ENCODE data around the gene RGS6.
A peak's percentile ranks its signal among the peaks of the same experiment; 100 is the strongest.
"Not testable (repeated sequence)": the region's sequence is repeated elsewhere in the genome, so short reads cannot be mapped to it uniquely, and the experiment has no call there.

Gene RGS6

GRCh38 chr14:71932229-71932981, at the start of gene RGS6:
Gene RGS6, plus strand, starts transcription at chr14:71932429.
- Histone ChIP-seq H3K4me3 (ENCODE audit: low read depth, low read length) (peak within 1 kb of the TSS; percentile 68), H3K27me3 (ENCODE audit: control insufficient read depth, insufficient read depth, low read length) (peaks cover 58% of the 10 kb centered on the region), H3K27ac (ENCODE audit: low read depth, low read length) (no peak within 1 kb of the TSS), H3K4me1 (ENCODE audit: control insufficient read depth, insufficient read depth, low read length) (peaks cover 9% of the 10 kb centered on the region; the same call in 1 of the 2 replicates), H3K9me3 (ENCODE audit: control insufficient read depth, insufficient read depth, low read depth, low read length) (no peaks in the 10 kb centered on the region; the same call in 1 of the 2 replicates), H3K9ac (ENCODE audit: low read length) (peak within 1 kb of the TSS; percentile 68), H3K36me3 (ENCODE audit: control insufficient read depth, insufficient read depth, low read length) (no peaks in the 10 kb centered on the region)

- Histone ChIP-seq H3K4me1 (ENCODE audit: control insufficient read depth, insufficient read depth, low read length) (no peaks in the 10 kb centered on the region), H3K27me3 (ENCODE audit: control insufficient read depth, insufficient read depth, low read length) (no peaks in the 10 kb centered on the region), H3K36me3 (ENCODE audit: control insufficient read depth, insufficient read depth, low read length) (no peaks in the 10 kb centered on the region; the same call in 1 of the 2 replicates), H3K9ac (ENCODE audit: low read length) (no peak overlapping the region), H3K4me3 (ENCODE audit: low read depth, low read length) (no peak overlapping the region), H3K9me3 (ENCODE audit: control insufficient read depth, insufficient read depth, low read depth, low read length) (peaks cover 30% of the 10 kb centered on the region), H3K27ac (ENCODE audit: low read depth, low read length) (no peak overlapping the region)
Observed at GRCh38 chr14:71883094-71883493, 49.1 kb upstream of the RGS6 start.

GRCh38 chr14:71885301-71885700, 46.9 kb upstream of the RGS6 start:
- Histone ChIP-seq H3K4me1 (ENCODE audit: control insufficient read depth, insufficient read depth, low read length) (no peaks in the 10 kb centered on the region), H3K27ac (ENCODE audit: low read depth, low read length) (no peak overlapping the region), H3K27me3 (ENCODE audit: control insufficient read depth, insufficient read depth, low read length) (no peaks in the 10 kb centered on the region), H3K4me3 (ENCODE audit: low read depth, low read length) (no peak overlapping the region), H3K9me3 (ENCODE audit: control insufficient read depth, insufficient read depth, low read depth, low read length) (peaks cover 27% of the 10 kb centered on the region), H3K36me3 (ENCODE audit: control insufficient read depth, insufficient read depth, low read length) (no peaks in the 10 kb centered on the region), H3K9ac (ENCODE audit: low read length) (no peak overlapping the region)

GRCh38 chr14:71887802-71888201, 44.4 kb upstream of the RGS6 start:
- H3K9ac ChIP-seq (ENCODE audit: low read length), result not testable (repeated sequence)

GRCh38 chr14:71890541-71890940, 41.7 kb upstream of the RGS6 start:
- Histone ChIP-seq H3K4me3 (ENCODE audit: low read depth, low read length) (no peak overlapping the region), H3K9me3 (ENCODE audit: control insufficient read depth, insufficient read depth, low read depth, low read length) (peaks cover 16% of the 10 kb centered on the region), H3K9ac (ENCODE audit: low read length) (no peak overlapping the region), H3K4me1 (ENCODE audit: control insufficient read depth, insufficient read depth, low read length) (peaks cover 20% of the 10 kb centered on the region), H3K27ac (ENCODE audit: low read depth, low read length) (peak overlapping the region; percentile 91; the same call in 1 of the 2 replicates), H3K27me3 (ENCODE audit: control insufficient read depth, insufficient read depth, low read length) (no peaks in the 10 kb centered on the region), H3K36me3 (ENCODE audit: control insufficient read depth, insufficient read depth, low read length) (no peaks in the 10 kb centered on the region)

More at GRCh38 chr14:71887802-71888201, 44.4 kb upstream of the RGS6 start:
- not testable (repeated sequence) for H3K27me3 ChIP-seq (ENCODE audit: control insufficient read depth, insufficient read depth, low read length); H3K27ac ChIP-seq (ENCODE audit: low read depth, low read length); H3K36me3 ChIP-seq (ENCODE audit: control insufficient read depth, insufficient read depth, low read length); H3K4me3 ChIP-seq (ENCODE audit: low read depth, low read length)
- H3K4me1 ChIP-seq (ENCODE audit: control insufficient read depth, insufficient read depth, low read length), result peaks cover 16% of the 10 kb centered on the region
- peaks cover 16% of the 10 kb centered on the region for H3K9me3 ChIP-seq (ENCODE audit: control insufficient read depth, insufficient read depth, low read depth, low read length)

GRCh38 chr14:71891185-71891584, 41.0 kb upstream of the RGS6 start:
- Histone ChIP-seq H3K36me3 (ENCODE audit: control insufficient read depth, insufficient read depth, low read length) (no peaks in the 10 kb centered on the region), H3K9ac (ENCODE audit: low read length) (no peak overlapping the region), H3K4me1 (ENCODE audit: control insufficient read depth, insufficient read depth, low read length) (peaks cover 20% of the 10 kb centered on the region), H3K9me3 (ENCODE audit: control insufficient read depth, insufficient read depth, low read depth, low read length) (peaks cover 16% of the 10 kb centered on the region), H3K27me3 (ENCODE audit: control insufficient read depth, insufficient read depth, low read length) (no peaks in the 10 kb centered on the region), H3K4me3 (ENCODE audit: low read depth, low read length) (no peak overlapping the region), H3K27ac (ENCODE audit: low read depth, low read length) (peak overlapping the region; percentile 91)

GRCh38 chr14:71891970-71892369, 40.3 kb upstream of the RGS6 start:
- peak overlapping the region; percentile 91 for H3K27ac ChIP-seq (ENCODE audit: low read depth, low read length)
- no peaks in the 10 kb centered on the region for H3K27me3 ChIP-seq (ENCODE audit: control insufficient read depth, insufficient read depth, low read length)
- H3K36me3 ChIP-seq (ENCODE audit: control insufficient read depth, insufficient read depth, low read length), result no peaks in the 10 kb centered on the region
- H3K9me3 ChIP-seq (ENCODE audit: control insufficient read depth, insufficient read depth, low read depth, low read length), result peaks cover 16% of the 10 kb centered on the region
- peak overlapping the region; percentile 14; the same call in 1 of the 2 replicates for H3K4me3 ChIP-seq (ENCODE audit: low read depth, low read length)
- peak overlapping the region; percentile 38 for H3K9ac ChIP-seq (ENCODE audit: low read length)
- H3K4me1 ChIP-seq (ENCODE audit: control insufficient read depth, insufficient read depth, low read length), result peaks cover 20% of the 10 kb centered on the region

GRCh38 chr14:71905031-71905430, 27.2 kb upstream of the RGS6 start:
- no peak overlapping the region for H3K4me3 ChIP-seq (ENCODE audit: low read depth, low read length)
- H3K9me3 ChIP-seq (ENCODE audit: control insufficient read depth, insufficient read depth, low read depth, low read length), result no peaks in the 10 kb centered on the region
- H3K4me1 ChIP-seq (ENCODE audit: control insufficient read depth, insufficient read depth, low read length), result no peaks in the 10 kb centered on the region
- H3K27ac ChIP-seq (ENCODE audit: low read depth, low read length), result no peak overlapping the region
- no peaks in the 10 kb centered on the region for H3K36me3 ChIP-seq (ENCODE audit: control insufficient read depth, insufficient read depth, low read length)
- no peak overlapping the region for H3K9ac ChIP-seq (ENCODE audit: low read length)
- H3K27me3 ChIP-seq (ENCODE audit: control insufficient read depth, insufficient read depth, low read length), result no peaks in the 10 kb centered on the region

- Histone ChIP-seq H3K9me3 (ENCODE audit: control insufficient read depth, insufficient read depth, low read depth, low read length) (no peaks in the 10 kb centered on the region), H3K27ac (ENCODE audit: low read depth, low read length) (no peak overlapping the region), H3K9ac (ENCODE audit: low read length) (no peak overlapping the region), H3K27me3 (ENCODE audit: control insufficient read depth, insufficient read depth, low read length) (no peaks in the 10 kb centered on the region), H3K36me3 (ENCODE audit: control insufficient read depth, insufficient read depth, low read length) (no peaks in the 10 kb centered on the region), H3K4me3 (ENCODE audit: low read depth, low read length) (no peak overlapping the region), H3K4me1 (ENCODE audit: control insufficient read depth, insufficient read depth, low read length) (no peaks in the 10 kb centered on the region)
Observed at GRCh38 chr14:71905860-71906259, 26.4 kb upstream of the RGS6 start.

GRCh38 chr14:71907793-71908515, 24.3 kb upstream of the RGS6 start:
- Histone ChIP-seq H3K36me3 (ENCODE audit: control insufficient read depth, insufficient read depth, low read length) (no peaks in the 10 kb centered on the region), H3K9ac (ENCODE audit: low read length) (no peak overlapping the region), H3K27ac (ENCODE audit: low read depth, low read length) (no peak overlapping the region), H3K4me3 (ENCODE audit: low read depth, low read length) (no peak overlapping the region), H3K27me3 (ENCODE audit: control insufficient read depth, insufficient read depth, low read length) (no peaks in the 10 kb centered on the region), H3K9me3 (ENCODE audit: control insufficient read depth, insufficient read depth, low read depth, low read length) (no peaks in the 10 kb centered on the region), H3K4me1 (ENCODE audit: control insufficient read depth, insufficient read depth, low read length) (no peaks in the 10 kb centered on the region)

- H3K4me1 ChIP-seq (ENCODE audit: control insufficient read depth, insufficient read depth, low read length), result no peaks in the 10 kb centered on the region
- H3K27ac ChIP-seq (ENCODE audit: low read depth, low read length), result no peak overlapping the region
- no peak overlapping the region for H3K4me3 ChIP-seq (ENCODE audit: low read depth, low read length)
- H3K27me3 ChIP-seq (ENCODE audit: control insufficient read depth, insufficient read depth, low read length), result no peaks in the 10 kb centered on the region
- no peaks in the 10 kb centered on the region for H3K9me3 ChIP-seq (ENCODE audit: control insufficient read depth, insufficient read depth, low read depth, low read length)
- H3K36me3 ChIP-seq (ENCODE audit: control insufficient read depth, insufficient read depth, low read length), result no peaks in the 10 kb centered on the region
- no peak overlapping the region for H3K9ac ChIP-seq (ENCODE audit: low read length)
Observed at GRCh38 chr14:71911669-71912068, 20.6 kb upstream of the RGS6 start.
